ENCODE data around the gene STRA8. TPM values are rescaled to one million over a fixed set of nuclear protein-coding genes. Genes with fewer than 3 reads are reported as not detected.

STRA8 gene
- total RNA-seq, 1 experiment from 2014 or later: not detected

- intact Hi-C loops (cut with micrococcal nuclease; ENCODE audit: unreplicated experiment): no loop called here
- DNase-seq: no peak
Measured at GRCh38 chr7:135195156-135195555, 38.5 kb upstream of the STRA8 start.

GRCh38 chr7:135195968-135196629 lies 37.5 kb upstream of the STRA8 start:
- no peak overlapping the region for H3K4me3 ChIP-seq
- no peak overlapping the region for H2AFZ ChIP-seq
- POLR2A ChIA-PET (ENCODE audit: unreplicated experiment): no interaction called here
- no peaks in the 10 kb centered on the region for H3K36me3 ChIP-seq (ENCODE audit: low read depth)
- BruUV-seq (replicated peaks): no TSS peak
- no peak for DNase-seq
- H3K79me2 ChIP-seq (ENCODE audit: low read depth): no peaks in the 10 kb centered on the region
- H3K27me3 ChIP-seq (ENCODE audit: insufficient read depth, low read depth): no peaks in the 10 kb centered on the region
- no peaks in the 10 kb centered on the region for H3F3A ChIP-seq (ENCODE audit: insufficient read depth, low read depth)
- no peaks in the 10 kb centered on the region for H3K4me1 ChIP-seq (replicated peaks; ENCODE audit: insufficient read depth)
- intact Hi-C loops (cut with micrococcal nuclease; ENCODE audit: unreplicated experiment): no loop called here
- H4K20me1 ChIP-seq (ENCODE audit: insufficient read depth): no peaks in the 10 kb centered on the region
- H3K9me3 ChIP-seq (ENCODE audit: insufficient read depth, low read depth): no peaks in the 10 kb centered on the region
- no peak for TF ChIP-seq EZH2 (IDR thresholded peaks at IDR 0.05; ENCODE audit: low read depth)
- TF ChIP-seq CTCF (conservative IDR thresholded peaks at IDR 0.05): no peak
- H3K27ac ChIP-seq: no peak overlapping the region
- no peak overlapping the region for H3K4me2 ChIP-seq
- H3K9me2 ChIP-seq (ENCODE audit: insufficient read depth): no peaks in the 10 kb centered on the region
- CTCF ChIA-PET: no interaction called here

More at GRCh38 chr7:135195156-135195555, 38.5 kb upstream of the STRA8 start:
- Histone ChIP-seq H3K27ac (no peak overlapping the region), H4K20me1 (ENCODE audit: insufficient read depth) (no peaks in the 10 kb centered on the region), H3K79me2 (ENCODE audit: low read depth) (no peaks in the 10 kb centered on the region), H3K4me1 (replicated peaks; ENCODE audit: insufficient read depth) (no peaks in the 10 kb centered on the region), H3F3A (ENCODE audit: insufficient read depth, low read depth) (no peaks in the 10 kb centered on the region), H3K36me3 (ENCODE audit: low read depth) (no peaks in the 10 kb centered on the region), H3K4me2 (no peak overlapping the region), H3K27me3 (ENCODE audit: insufficient read depth, low read depth) (no peaks in the 10 kb centered on the region), H3K4me3 (no peak overlapping the region), H2AFZ (no peak overlapping the region), H3K9me2 (ENCODE audit: insufficient read depth) (no peaks in the 10 kb centered on the region), H3K9me3 (ENCODE audit: insufficient read depth, low read depth) (no peaks in the 10 kb centered on the region)
- CTCF ChIA-PET: no interaction called here
- POLR2A ChIA-PET (ENCODE audit: unreplicated experiment): no interaction called here
- no peak for TF ChIP-seq EZH2 (IDR thresholded peaks at IDR 0.05; ENCODE audit: low read depth)
- TF ChIP-seq CTCF (conservative IDR thresholded peaks at IDR 0.05): no peak
- BruUV-seq (replicated peaks): no TSS peak

GRCh38 chr7:135197343-135197742 lies 36.3 kb upstream of the STRA8 start:
- ChIA-PET POLR2A (ENCODE audit: unreplicated experiment) (no interaction called here), CTCF (no interaction called here)
- Histone ChIP-seq H3K36me3 (ENCODE audit: low read depth) (no peaks in the 10 kb centered on the region), H3K4me2 (no peak overlapping the region), H4K20me1 (ENCODE audit: insufficient read depth) (no peaks in the 10 kb centered on the region), H3F3A (ENCODE audit: insufficient read depth, low read depth) (no peaks in the 10 kb centered on the region), H3K4me3 (no peak overlapping the region), H3K9me2 (ENCODE audit: insufficient read depth) (no peaks in the 10 kb centered on the region), H3K27ac (no peak overlapping the region), H3K27me3 (ENCODE audit: insufficient read depth, low read depth) (no peaks in the 10 kb centered on the region), H3K79me2 (ENCODE audit: low read depth) (no peaks in the 10 kb centered on the region), H2AFZ (no peak overlapping the region), H3K4me1 (replicated peaks; ENCODE audit: insufficient read depth) (no peaks in the 10 kb centered on the region), H3K9me3 (ENCODE audit: insufficient read depth, low read depth) (no peaks in the 10 kb centered on the region)
- TF ChIP-seq CTCF (conservative IDR thresholded peaks at IDR 0.05): no peak
- no peak for TF ChIP-seq EZH2 (IDR thresholded peaks at IDR 0.05; ENCODE audit: low read depth)
- DNase-seq: peak in 1 of 2 experiments; percentile 6
- no TSS peak for BruUV-seq (replicated peaks)
- intact Hi-C loops (cut with micrococcal nuclease; ENCODE audit: unreplicated experiment): no loop called here

Measured in PC-9 (cell line).